AG10803 (cell line): ENCODE data around the gene RING1.

Source experiments
- DNase-seq: peaks from one replicate; pipeline ENCODE4 v3.0.0; 2010; ENCODE audit warnings: low read depth
- H3K4me3 ChIP-seq: 2 replicates; pipeline ENCODE4 v1.5.1; 2011; ENCODE audit warnings: mild to moderate bottlenecking, low read length, control low read depth
- TF ChIP-seq, protein P1 (sequence below): conservative IDR thresholded peaks from 2 replicates; pipeline ENCODE4 v1.5.1; 2011; ENCODE audit warnings: mild to moderate bottlenecking, low read length, control low read depth, inconsistent platforms

The RING1 gene

GRCh38 chr6:33178755-33179475, 29.4 kb upstream of the RING1 start:
- DNase-seq: no peak
- H3K4me3 ChIP-seq: no peak overlapping the region
- TF ChIP-seq, protein P1, sequence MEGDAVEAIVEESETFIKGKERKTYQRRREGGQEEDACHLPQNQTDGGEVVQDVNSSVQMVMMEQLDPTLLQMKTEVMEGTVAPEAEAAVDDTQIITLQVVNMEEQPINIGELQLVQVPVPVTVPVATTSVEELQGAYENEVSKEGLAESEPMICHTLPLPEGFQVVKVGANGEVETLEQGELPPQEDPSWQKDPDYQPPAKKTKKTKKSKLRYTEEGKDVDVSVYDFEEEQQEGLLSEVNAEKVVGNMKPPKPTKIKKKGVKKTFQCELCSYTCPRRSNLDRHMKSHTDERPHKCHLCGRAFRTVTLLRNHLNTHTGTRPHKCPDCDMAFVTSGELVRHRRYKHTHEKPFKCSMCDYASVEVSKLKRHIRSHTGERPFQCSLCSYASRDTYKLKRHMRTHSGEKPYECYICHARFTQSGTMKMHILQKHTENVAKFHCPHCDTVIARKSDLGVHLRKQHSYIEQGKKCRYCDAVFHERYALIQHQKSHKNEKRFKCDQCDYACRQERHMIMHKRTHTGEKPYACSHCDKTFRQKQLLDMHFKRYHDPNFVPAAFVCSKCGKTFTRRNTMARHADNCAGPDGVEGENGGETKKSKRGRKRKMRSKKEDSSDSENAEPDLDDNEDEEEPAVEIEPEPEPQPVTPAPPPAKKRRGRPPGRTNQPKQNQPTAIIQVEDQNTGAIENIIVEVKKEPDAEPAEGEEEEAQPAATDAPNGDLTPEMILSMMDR: no peak

- H3K4me3 ChIP-seq: no peak overlapping the region
- TF ChIP-seq, protein P1: no peak
- no peak for DNase-seq
These were observed 27.2 kb upstream of the RING1 start for GRCh38 chr6:33181141-33181540.

- TF ChIP-seq, protein P1: no peak
- DNase-seq: no peak
- no peak overlapping the region for H3K4me3 ChIP-seq
These were observed 25.1 kb upstream of the RING1 start for GRCh38 chr6:33183071-33183683.

DNA sequence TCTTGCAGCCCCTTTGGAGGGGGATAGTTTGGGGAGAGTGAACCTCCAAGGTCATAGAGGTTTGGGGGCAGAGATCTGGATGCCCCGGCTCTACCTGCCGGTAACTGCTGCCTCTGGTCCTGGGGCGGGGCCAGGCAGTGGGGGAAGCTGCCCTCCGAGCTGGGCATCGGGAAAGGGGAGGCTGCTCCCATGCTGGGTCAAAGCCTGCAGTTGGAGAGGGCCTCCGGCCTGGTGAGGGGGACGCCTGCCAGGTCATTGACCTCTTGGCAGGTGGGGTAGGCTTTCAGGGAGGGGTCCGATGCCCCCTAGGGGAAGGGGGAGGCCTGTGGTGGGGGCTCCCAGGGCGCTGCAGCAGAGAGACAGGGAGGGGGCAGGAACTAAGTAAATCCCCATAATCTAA, 23.1 kb upstream of the RING1 start:
- no peak overlapping the region for H3K4me3 ChIP-seq
- TF ChIP-seq, protein P1: no peak
- no peak for DNase-seq

DNA sequence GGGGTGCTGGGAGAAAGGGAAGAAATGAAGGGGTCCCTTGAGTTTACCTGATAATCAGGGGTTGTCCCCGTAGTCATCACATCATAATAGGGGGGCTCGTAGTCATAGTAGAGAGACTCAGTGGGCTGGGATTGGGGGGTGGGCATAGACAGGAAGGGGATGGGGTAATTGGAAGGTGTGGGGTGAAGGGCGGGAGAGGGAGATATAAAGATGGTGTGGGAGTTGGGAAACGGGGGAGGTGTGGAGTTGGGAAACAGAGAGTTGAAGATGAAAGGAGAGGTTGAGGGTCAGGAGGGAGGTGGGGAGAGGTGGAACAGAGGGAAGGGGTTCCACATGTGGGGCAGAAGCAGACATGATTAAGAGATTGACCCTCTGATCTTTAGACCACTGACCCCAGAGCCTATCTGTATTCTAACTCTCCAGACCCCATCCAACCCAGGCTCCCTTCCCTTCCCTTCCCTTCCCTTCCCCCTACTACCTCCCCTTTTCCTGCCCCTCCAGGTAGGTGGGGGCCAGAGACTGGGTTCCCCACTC, 22.6 kb upstream of the RING1 start:
- no peak overlapping the region for H3K4me3 ChIP-seq
- TF ChIP-seq, protein P1: no peak
- DNase-seq: no peak

GRCh38 chr6:33187809-33188208, 20.5 kb upstream of the RING1 start:
- no peak overlapping the region for H3K4me3 ChIP-seq
- no peak for DNase-seq
- TF ChIP-seq, protein P1: no peak

DNA sequence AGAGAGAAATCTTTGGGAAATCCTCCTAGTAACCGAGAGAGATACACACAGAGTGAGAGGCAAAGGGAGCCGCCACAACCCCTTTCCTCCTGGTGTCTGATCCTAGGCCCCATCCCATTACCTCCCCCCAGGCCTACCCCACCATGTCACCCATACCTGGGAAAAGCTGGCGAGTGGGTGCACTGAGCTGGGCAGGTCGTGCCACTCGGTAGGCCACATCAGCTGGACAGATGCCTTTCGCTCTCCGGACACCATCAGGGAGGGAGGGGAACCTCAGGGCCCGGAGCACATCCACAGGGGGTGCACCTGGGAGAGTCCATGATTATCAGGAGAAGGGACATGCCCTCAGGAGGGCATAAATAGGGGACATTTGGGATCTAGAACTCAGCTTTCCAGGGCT, 19.1 kb upstream of the RING1 start:
- H3K4me3 ChIP-seq: no peak overlapping the region
- no peak for DNase-seq
- TF ChIP-seq, protein P1: no peak
